Ovary (tissue), 9 donors: ENCODE results near the gene SYNPO2. TPM values are rescaled to one million over a fixed set of nuclear protein-coding genes. Genes with fewer than 3 reads are reported as not detected.

Experiments
- DNase-seq, 5 donors: peaks; one replicate each; pipeline ENCODE4 v3.0.0-alpha.2; 2019 to 2020
- H3K27ac ChIP-seq, 2 donors: fragments of 200-600 bp; one replicate each; pipeline versions ENCODE4 v1.5.1 to v1.8.0; 2019 to 2022
- H3K27me3 ChIP-seq: fragments of 200-600 bp; one replicate; pipeline ENCODE4 v1.8.0; 2022
- H3K36me3 ChIP-seq: fragments of 200-600 bp; sonication (generic); one replicate; pipeline ENCODE4 v1.5.1; 2019
- H3K4me1 ChIP-seq: one replicate; pipeline ENCODE4 v1.8.1; 2013; ENCODE audit warnings: mild to moderate bottlenecking, moderate library complexity; ENCODE audit not compliant: insufficient read depth
- H3K4me3 ChIP-seq: fragments of 200-600 bp; sonication (generic); one replicate; pipeline ENCODE4 v1.5.1; 2017
- H3K9me3 ChIP-seq, 2 donors: fragments of 200-600 bp in 1 of 2; sonication (generic) in 1 of 2; one replicate each; pipeline versions ENCODE4 v1.5.1 to v1.8.1; 2013 to 2019; ENCODE audit warnings: mild to moderate bottlenecking in 1 of 2, moderate library complexity in 1 of 2
- EP300 ChIP-seq: sonication (generic); formaldehyde crosslinking; IDR thresholded peaks from one replicate; pipeline ENCODE4 v1.6.1; 2017; ENCODE audit warnings: antibody characterized with exemption
- POLR2A ChIP-seq: fragments of 450-650 bp; IDR thresholded peaks from one replicate; pipeline ENCODE4 v1.6.1; 2017; ENCODE audit warnings: antibody characterized with exemption, mild to moderate bottlenecking, moderate library complexity
- WGBS, 3 donors: extraction: QIAGEN DNeasy Blood & Tissue Kit in 1 of 3; methylation state at CpG; one replicate each; pipeline versions ENCODE4 v1.1.5 to v1.1.7; 2013 to 2017; 5-methylcytosine and 5-hydroxymethylcytosine counted together
- intact Hi-C, 4 donors: fragments of 100-400 bp; cut with DNase I; formaldehyde crosslinking; loops; one replicate each; pipeline versions ENCODE4 v1.11.0 to v1.15.1; 2022 to 2023
- polyA plus RNA-seq, 2 donors: library from polyadenylated mRNA; stranded (reverse); fragments of 200-250 nt in 1 of 2; fragments of 350-450 nt in 1 of 2; fragmentation: Illumina TruSeq in 1 of 2; extraction: RNeasy Lipid Tissue Mini Kit (QIAGEN cat#74804) in 1 of 2; gene quantifications; one replicate each; pipeline ENCODE4 v1.2.3, GENCODE V29; 2013 to 2014
- total RNA-seq, 7 donors: library from RNA; depleted of rRNA in 2 of 7; stranded (reverse); fragments of >200 nt in 2 of 7; fragmentation: NEBNext Ultra II Directional in 3 of 7; extraction: Animal tissue kit (Norgen Biotek cat#: 25700) in 3 of 7; gene quantifications; one replicate each; pipeline versions ENCODE4 v1.1.0 to v1.2.4, GENCODE V29; 2016 to 2023
- TF ChIP-seq, protein P1 (sequence below), 3 donors: fragments of 450-650 bp in 2 of 3; fragments of 200-600 bp in 1 of 3; IDR thresholded peaks; one replicate each; pipeline versions ENCODE4 v1.5.1 to v1.8.0; 2016 to 2022; ENCODE audit warnings: antibody characterized with exemption in 3 of 3, mild to moderate bottlenecking in 1 of 3
- donor health status: DM: no; HTN: no; CAD: no; lungs with moderate emphysema.
- donor health status: DM: no; HTN: no; CAD: no.
- donor health status: Bipolar disorder and iron deficiency.
- donor health status: DM: yes; HTN: yes; CAD: no.
- donor health status: DM: no; HTN: no; CAD: no.
- donor health status: DM: yes; HTN: yes; CAD: no.

The SYNPO2 gene
- total and polyA plus RNA-seq, 9 donors: 54.8 to 265 (median 121) TPM

DNA sequence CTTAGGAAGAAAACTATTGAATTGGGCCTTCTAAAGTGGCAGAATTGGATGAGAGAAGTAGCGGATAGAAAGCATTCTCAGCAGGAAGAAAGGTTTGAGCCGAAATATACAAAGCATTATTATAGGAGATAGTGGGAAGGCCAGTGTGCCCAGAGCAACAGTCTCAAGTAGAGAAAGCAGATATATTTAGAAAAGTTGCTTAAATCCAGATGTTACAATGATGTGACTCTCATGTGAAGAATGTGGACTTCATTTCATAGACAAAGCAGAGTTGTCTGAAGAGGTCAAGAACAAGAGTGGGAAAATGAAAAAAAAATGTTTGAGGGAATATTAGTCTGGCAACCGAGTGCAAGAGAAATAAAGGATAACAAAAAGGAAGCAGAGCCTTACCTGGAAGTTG is 66.9 kb downstream of the SYNPO2 start:
- Histone ChIP-seq H3K27ac (peak overlapping the region; percentile 7 to 21), H3K36me3 (no peaks in the 10 kb centered on the region), H3K4me3 (no peak overlapping the region), H3K27me3 (no peaks in the 10 kb centered on the region), H3K9me3 (no peaks in the 10 kb centered on the region), H3K4me1 (peaks cover 16% of the 10 kb centered on the region)
- TF ChIP-seq POLR2A (no peak), EP300 (no peak)
- TF ChIP-seq, protein P1, sequence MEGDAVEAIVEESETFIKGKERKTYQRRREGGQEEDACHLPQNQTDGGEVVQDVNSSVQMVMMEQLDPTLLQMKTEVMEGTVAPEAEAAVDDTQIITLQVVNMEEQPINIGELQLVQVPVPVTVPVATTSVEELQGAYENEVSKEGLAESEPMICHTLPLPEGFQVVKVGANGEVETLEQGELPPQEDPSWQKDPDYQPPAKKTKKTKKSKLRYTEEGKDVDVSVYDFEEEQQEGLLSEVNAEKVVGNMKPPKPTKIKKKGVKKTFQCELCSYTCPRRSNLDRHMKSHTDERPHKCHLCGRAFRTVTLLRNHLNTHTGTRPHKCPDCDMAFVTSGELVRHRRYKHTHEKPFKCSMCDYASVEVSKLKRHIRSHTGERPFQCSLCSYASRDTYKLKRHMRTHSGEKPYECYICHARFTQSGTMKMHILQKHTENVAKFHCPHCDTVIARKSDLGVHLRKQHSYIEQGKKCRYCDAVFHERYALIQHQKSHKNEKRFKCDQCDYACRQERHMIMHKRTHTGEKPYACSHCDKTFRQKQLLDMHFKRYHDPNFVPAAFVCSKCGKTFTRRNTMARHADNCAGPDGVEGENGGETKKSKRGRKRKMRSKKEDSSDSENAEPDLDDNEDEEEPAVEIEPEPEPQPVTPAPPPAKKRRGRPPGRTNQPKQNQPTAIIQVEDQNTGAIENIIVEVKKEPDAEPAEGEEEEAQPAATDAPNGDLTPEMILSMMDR (IDR thresholded peaks at IDR 0.05): no peak
- intact Hi-C loops: no loop called here
- no peak for DNase-seq
- 12 to 31% (median 26%) methylated on average over 3 of the region's 3 CpGs for WGBS, 3 donors

DNA sequence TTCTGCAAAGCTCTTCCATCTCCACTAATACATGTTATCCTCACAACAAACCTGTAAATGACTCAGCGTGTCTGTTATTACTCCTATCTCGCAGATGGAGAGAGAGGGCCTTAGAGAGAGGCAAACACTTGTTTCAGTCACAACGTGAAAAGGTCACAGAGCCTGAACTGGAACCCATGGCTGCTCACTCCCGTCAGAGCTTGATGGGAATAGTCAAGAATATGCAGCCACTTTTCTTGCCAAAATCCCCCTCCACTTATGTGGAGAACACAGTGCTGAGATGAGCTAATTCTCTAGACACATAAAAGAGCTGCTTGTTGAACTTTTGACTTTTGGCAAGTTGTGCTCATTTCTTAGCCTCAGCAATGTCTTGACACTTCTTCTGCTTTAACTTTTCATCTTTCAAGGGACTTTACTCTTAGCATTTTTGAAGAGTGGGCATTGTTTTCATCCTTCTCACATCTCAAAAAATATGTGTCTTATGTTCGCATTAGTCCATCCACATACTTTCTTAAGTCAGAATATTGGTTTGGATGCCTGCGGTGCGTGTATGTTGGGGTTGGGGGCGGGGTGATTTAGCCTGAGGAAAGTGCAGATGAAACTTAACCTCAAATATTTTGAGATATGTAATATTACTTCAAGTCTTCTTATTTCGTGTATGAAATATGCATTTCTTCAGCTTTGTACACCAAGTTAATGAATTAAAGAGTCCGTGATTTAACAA is 69.2 kb downstream of the SYNPO2 start:
- intact Hi-C loops: no loop called here
- H3K9me3 ChIP-seq: no peaks in the 10 kb centered on the region
- no peaks in the 10 kb centered on the region for H3K27me3 ChIP-seq
- peaks cover 17% of the 10 kb centered on the region for H3K4me1 ChIP-seq
- no peak overlapping the region for H3K27ac ChIP-seq
- 52 to 67% (median 56%) methylated on average over 10 of the region's 10 CpGs for WGBS, 3 donors
- peak in 1 of 5 donors; percentile 47 for DNase-seq
- no peaks in the 10 kb centered on the region for H3K36me3 ChIP-seq
- TF ChIP-seq POLR2A: no peak
- TF ChIP-seq, protein P1 (IDR thresholded peaks at IDR 0.05): no peak
- no peak for TF ChIP-seq EP300
- no peak overlapping the region for H3K4me3 ChIP-seq

DNA sequence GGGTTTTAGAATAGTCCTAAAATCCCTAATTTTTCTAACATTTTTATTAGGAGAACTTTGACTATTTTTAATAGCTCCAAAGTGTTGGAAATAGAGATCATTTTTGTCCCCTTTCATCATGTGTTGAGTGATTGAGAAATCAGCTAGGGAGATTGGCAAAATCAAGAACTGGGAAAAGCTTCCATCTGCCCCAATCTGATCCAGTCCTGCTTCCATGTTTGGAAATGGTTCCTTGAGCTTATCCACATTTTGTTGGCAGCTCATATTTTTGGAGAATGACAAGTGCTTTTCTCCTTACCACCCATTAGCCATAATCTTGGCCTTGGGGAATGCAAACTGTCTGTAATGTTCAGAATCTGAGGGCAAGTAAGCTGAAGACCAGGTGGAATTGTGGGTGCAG is 73.9 kb downstream of the SYNPO2 start:
- Histone ChIP-seq H3K27me3 (no peaks in the 10 kb centered on the region), H3K27ac (peak overlapping the region in 1 of 2 donors; percentile 29), H3K4me1 (peaks cover 20% of the 10 kb centered on the region), H3K4me3 (no peak overlapping the region), H3K36me3 (no peaks in the 10 kb centered on the region), H3K9me3 (no peaks in the 10 kb centered on the region)
- DNase-seq: no peak
- TF ChIP-seq POLR2A (no peak), EP300 (no peak)
- TF ChIP-seq, protein P1 (IDR thresholded peaks at IDR 0.05): no peak
- intact Hi-C loops: loop anchor here in 1 of 4 donors (10.0 kb wide), 1 partner anchor 218 kb away; no protein-coding TSS in a partner anchor

DNA sequence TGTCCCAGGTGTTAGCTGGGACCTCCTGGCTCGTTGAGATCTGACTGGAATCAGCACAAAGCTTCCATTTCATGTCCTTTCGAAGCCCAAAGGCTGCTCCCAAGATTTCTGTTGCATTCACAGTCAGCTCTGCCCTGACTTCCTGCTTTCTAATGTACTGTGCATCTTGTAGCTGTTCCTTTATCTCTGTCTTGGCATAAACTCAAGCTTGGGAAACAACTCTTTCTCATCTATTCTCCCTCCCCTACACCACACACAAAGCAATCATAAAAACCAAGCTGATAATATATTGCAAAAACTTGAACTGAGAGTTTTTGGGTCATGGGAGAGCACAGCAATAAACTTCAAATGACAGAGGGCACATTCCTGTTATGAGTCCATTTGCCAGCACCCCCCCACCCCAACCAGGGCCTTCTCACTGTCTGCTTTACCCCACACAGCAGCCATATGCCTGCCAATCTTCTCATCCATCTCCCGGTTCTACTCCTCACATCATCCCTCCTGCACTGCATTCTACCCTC is 76.3 kb downstream of the SYNPO2 start:
- intact Hi-C loops: loop anchor here (5.0 to 10.0 kb wide), 5 partner anchors 73 to 223 kb away; partner anchors contain the start of gene SEC24D (in 1 of the 4)
- Histone ChIP-seq H3K27ac (peak overlapping the region in 1 of 2 donors; percentile 36), H3K27me3 (no peaks in the 10 kb centered on the region)

More for the DNA sequence above, 76.3 kb downstream of the SYNPO2 start:
- TF ChIP-seq POLR2A (no peak), EP300 (no peak)
- TF ChIP-seq, protein P1 (IDR thresholded peaks at IDR 0.05): no peak
- Histone ChIP-seq H3K4me3 (no peak overlapping the region), H3K4me1 (peaks cover 22% of the 10 kb centered on the region), H3K36me3 (no peaks in the 10 kb centered on the region), H3K9me3 (no peaks in the 10 kb centered on the region)
- 5 to 15% (median 9%) methylated on average over 3 of the region's 3 CpGs for WGBS, 3 donors
- peak; percentile 33 to 70 (median 60) for DNase-seq
